KMS-11 (cell line): Measurements from ENCODE around the gene OR5K1.

Source experiments
- H2AFZ ChIP-seq: fragments of 200-600 bp; sonication (generic); 2 replicates; pipeline ENCODE4 v1.6.1; 2016; ENCODE audit warnings: antibody characterized with exemption, mixed run types, low read depth
- H3K27ac ChIP-seq: fragments of 200-600 bp; sonication (generic); 2 replicates; pipeline ENCODE4 v1.6.1; 2016; ENCODE audit warnings: mild to moderate bottlenecking, mixed run types
- H3K27me3 ChIP-seq: fragments of 200-600 bp; sonication (generic); 2 replicates; pipeline ENCODE4 v1.6.1; 2017; ENCODE audit warnings: mild to moderate bottlenecking, low read depth, mixed run types, moderate library complexity; ENCODE audit not compliant: insufficient read depth
- H3K36me3 ChIP-seq: fragments of 200-600 bp; sonication (generic); 2 replicates; pipeline ENCODE4 v1.6.1; 2017; ENCODE audit warnings: mild to moderate bottlenecking, mixed run types; ENCODE audit not compliant: insufficient read depth
- H3K4me1 ChIP-seq: fragments of 200-600 bp; sonication (generic); 2 replicates; pipeline ENCODE4 v1.6.1; 2016; ENCODE audit warnings: mild to moderate bottlenecking, low read depth, mixed run types; ENCODE audit not compliant: poor library complexity, severe bottlenecking
- H3K4me2 ChIP-seq: fragments of 200-600 bp; sonication (generic); 2 replicates; pipeline ENCODE4 v1.7.0; 2016; ENCODE audit warnings: mild to moderate bottlenecking, mixed run types
- H3K4me3 ChIP-seq: fragments of 200-600 bp; sonication (generic); IDR thresholded peaks from 2 replicates; pipeline ENCODE4 v1.6.1; 2017; ENCODE audit warnings: low read depth, low read length, mixed read lengths; ENCODE audit not compliant: insufficient read depth
- H3K79me2 ChIP-seq: fragments of 200-600 bp; sonication (generic); 2 replicates; pipeline ENCODE4 v1.6.1; 2016; ENCODE audit warnings: low read depth, mixed run types; ENCODE audit not compliant: insufficient read depth
- H3K9ac ChIP-seq: fragments of 200-600 bp; sonication (generic); 2 replicates; pipeline ENCODE4 v1.6.1; 2016; ENCODE audit warnings: mild to moderate bottlenecking, mixed run types
- H4K20me1 ChIP-seq: fragments of 200-600 bp; sonication (generic); 2 replicates; pipeline ENCODE4 v1.6.1; 2016; ENCODE audit warnings: mild to moderate bottlenecking, mixed run types; ENCODE audit not compliant: insufficient read depth
- TF ChIP-seq, protein P1 (sequence below): fragments of 200-600 bp; sonication (generic); conservative IDR thresholded peaks from 2 replicates; pipeline ENCODE4 v1.6.1; 2017; ENCODE audit warnings: low read depth, mild to moderate bottlenecking, antibody characterized with exemption, low read length, moderate library complexity, mixed read lengths

OR5K1 gene

DNA sequence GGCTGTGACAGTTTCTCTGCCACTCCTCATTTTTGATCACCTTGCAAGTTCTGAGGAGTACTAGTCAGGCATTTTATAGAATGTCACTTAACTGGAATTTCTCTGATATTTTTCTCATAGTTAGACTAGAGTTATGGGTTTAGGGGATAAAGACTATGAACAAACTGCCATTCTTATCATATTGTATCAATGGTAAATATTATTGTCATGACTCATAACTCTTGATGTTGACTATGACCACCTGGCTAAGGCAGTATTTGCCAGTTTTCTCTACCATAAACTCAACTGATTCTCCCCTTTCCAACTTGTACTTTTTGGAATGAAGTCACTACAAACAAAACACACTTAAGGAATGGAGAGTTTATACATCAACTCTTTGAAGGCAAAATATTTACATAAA lies 22.7 kb upstream of the OR5K1 start:
- H3K4me2 ChIP-seq = no peak overlapping the region
- no peaks in the 10 kb centered on the region for H3K79me2 ChIP-seq
- no peaks in the 10 kb centered on the region for H4K20me1 ChIP-seq
- H3K36me3 ChIP-seq = no peaks in the 10 kb centered on the region
- H3K27me3 ChIP-seq = no peaks in the 10 kb centered on the region
- TF ChIP-seq, protein P1, sequence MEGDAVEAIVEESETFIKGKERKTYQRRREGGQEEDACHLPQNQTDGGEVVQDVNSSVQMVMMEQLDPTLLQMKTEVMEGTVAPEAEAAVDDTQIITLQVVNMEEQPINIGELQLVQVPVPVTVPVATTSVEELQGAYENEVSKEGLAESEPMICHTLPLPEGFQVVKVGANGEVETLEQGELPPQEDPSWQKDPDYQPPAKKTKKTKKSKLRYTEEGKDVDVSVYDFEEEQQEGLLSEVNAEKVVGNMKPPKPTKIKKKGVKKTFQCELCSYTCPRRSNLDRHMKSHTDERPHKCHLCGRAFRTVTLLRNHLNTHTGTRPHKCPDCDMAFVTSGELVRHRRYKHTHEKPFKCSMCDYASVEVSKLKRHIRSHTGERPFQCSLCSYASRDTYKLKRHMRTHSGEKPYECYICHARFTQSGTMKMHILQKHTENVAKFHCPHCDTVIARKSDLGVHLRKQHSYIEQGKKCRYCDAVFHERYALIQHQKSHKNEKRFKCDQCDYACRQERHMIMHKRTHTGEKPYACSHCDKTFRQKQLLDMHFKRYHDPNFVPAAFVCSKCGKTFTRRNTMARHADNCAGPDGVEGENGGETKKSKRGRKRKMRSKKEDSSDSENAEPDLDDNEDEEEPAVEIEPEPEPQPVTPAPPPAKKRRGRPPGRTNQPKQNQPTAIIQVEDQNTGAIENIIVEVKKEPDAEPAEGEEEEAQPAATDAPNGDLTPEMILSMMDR = no peak
- no peaks in the 10 kb centered on the region for H3K4me1 ChIP-seq
- H3K9ac ChIP-seq = no peak overlapping the region
- no peak overlapping the region for H3K4me3 ChIP-seq
- no peak overlapping the region for H2AFZ ChIP-seq
- H3K27ac ChIP-seq = no peak overlapping the region

DNA sequence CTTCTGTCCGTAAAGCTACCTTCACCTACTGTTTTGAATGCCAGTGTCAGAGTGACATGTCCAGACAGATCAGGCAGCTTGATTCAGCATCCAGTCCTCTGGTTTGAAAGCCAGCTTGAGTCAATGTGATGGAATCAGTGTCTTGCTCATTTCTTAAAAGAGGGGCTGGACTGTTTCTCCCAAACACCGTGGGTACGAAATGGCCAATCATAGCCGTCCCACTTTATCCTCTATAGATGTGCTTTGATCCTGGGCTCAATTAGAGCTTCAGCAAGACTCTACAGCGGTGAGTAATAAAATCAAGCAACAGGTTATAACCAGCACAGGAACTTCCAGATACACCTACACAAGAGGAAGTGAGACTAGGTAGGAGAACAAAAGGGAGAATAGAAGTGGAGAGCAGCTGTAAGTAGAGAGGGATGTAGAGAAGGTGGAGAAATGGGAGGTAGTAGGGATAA lies 17.0 kb upstream of the OR5K1 start:
- H3K27ac ChIP-seq = no peak overlapping the region
- H3K9ac ChIP-seq = no peak overlapping the region
- no peak overlapping the region for H3K4me2 ChIP-seq
- H3K27me3 ChIP-seq = no peaks in the 10 kb centered on the region
- no peak overlapping the region for H3K4me3 ChIP-seq
- H2AFZ ChIP-seq = no peak overlapping the region
- peaks cover 54% of the 10 kb centered on the region for H3K4me1 ChIP-seq
- no peaks in the 10 kb centered on the region for H3K79me2 ChIP-seq
- TF ChIP-seq, protein P1 = no peak
- H4K20me1 ChIP-seq = no peaks in the 10 kb centered on the region
- no peaks in the 10 kb centered on the region for H3K36me3 ChIP-seq

DNA sequence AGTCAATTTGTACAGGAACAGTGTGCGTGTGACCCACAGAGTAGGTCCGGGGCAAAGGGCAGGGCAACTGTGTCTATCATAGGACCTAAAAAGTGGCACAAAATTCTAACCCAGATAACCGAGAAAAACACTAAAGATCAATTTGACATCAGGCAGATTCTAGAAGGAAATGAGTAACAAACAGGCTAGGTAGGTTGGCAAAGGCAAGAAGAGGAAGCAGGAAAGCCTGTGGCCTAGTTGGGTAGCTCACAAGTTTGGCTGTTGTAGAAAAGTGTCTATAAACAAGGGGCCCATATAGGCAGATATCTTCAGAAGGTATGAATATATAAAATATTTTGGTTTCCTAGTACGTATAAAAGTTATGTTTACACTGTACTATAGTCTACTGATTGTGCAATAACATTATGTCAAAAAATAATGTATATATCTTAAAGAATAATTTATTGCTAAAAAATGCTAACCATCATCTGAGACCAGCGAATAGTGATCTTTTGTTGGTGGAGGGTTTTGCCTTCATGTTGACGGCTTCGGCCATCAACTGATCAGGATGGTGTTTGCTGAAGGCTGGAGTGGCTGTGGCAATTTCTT lies 13.3 kb upstream of the OR5K1 start:
- no peaks in the 10 kb centered on the region for H3K79me2 ChIP-seq
- no peak overlapping the region for H3K9ac ChIP-seq
- no peak overlapping the region for H3K4me2 ChIP-seq
- H3K4me3 ChIP-seq = no peak overlapping the region
- no peaks in the 10 kb centered on the region for H3K27me3 ChIP-seq
- H3K4me1 ChIP-seq = peaks cover 54% of the 10 kb centered on the region
- H3K27ac ChIP-seq = no peak overlapping the region
- no peaks in the 10 kb centered on the region for H4K20me1 ChIP-seq
- H2AFZ ChIP-seq = no peak overlapping the region
- H3K36me3 ChIP-seq = no peaks in the 10 kb centered on the region
- TF ChIP-seq, protein P1 = no peak

DNA sequence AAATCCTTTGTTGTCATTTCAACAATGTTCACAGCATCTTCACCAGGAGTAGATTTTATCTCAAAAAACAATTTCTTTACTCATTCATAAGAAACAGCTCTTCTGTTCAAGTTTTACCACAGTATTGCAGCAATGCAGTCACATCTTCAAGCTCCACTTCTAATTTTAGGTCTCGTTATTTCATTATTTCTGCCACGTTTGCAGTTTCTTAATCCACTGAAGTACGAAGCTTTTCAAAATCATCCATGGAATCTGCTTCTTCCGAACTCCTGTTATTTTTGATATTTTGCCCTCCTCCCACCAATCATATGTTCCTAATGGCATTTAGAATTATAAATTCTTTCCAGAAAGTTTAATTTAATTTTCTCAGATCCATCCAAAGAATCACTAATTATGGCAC lies 12.6 kb upstream of the OR5K1 start:
- Histone ChIP-seq H3K79me2 (no peaks in the 10 kb centered on the region), H3K4me1 (peaks cover 54% of the 10 kb centered on the region), H2AFZ (no peak overlapping the region; the same call in 1 of the 2 replicates), H3K9ac (no peak overlapping the region), H3K36me3 (no peaks in the 10 kb centered on the region), H3K4me2 (0 out of 2 replicates have a peak overlapping the region, but pooled peaks have one; percentile 5), H4K20me1 (no peaks in the 10 kb centered on the region), H3K27me3 (no peaks in the 10 kb centered on the region), H3K27ac (no peak overlapping the region), H3K4me3 (no peak overlapping the region)
- TF ChIP-seq, protein P1 = no peak
